ENCODE data around the gene HNRNPLL. TPM values are rescaled to one million over a fixed set of nuclear protein-coding genes. Genes with fewer than 3 reads are reported as not detected.
"Not testable (repeated sequence)": the region's sequence is repeated elsewhere in the genome, so short reads cannot be mapped to it uniquely, and the experiment has no call there.

Gene HNRNPLL
- total RNA-seq, 2 experiments from 2014 or later = 7.6 to 47.9 TPM

DNA sequence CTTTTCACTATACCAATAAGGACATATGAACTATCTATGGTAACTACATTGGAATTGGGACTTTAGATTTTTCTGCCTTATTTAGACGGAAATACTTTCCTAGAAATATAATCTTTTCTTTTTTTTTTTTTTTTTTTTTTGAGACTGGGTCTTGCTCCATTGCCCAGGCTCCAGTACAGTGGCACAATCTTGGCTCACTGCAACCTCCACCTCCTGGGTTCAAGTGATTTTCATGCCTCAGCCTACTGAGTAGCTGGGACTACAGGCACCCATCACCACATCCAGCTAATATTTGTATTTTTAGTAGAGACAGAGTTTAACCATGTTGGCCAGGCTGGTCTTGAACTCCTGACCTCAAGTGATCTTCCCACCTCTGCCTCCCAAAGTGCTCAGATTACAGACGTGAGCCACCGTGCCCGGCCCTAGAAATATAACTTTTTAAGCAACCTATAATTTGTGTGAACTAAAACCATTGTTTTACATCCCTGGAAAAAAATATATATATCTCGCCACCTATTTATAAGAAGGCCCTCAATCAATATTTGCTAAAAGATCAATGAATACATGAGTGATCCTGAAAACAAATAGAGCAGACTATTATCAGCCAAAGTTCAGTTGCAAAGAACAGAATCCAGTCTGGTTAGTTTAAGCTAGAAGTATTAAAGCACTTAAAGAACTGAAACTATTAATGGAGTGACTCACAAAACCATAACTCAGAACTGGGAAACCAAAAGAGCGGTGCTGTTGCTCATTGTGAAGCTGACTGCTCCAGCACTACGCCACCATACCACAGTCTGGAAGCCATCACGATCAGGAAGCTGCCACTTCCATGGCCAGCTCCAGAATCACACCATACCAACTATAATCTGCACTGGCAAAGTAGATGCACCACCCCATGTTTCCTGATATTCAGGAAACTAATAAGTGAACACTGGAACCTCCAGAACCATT lies 8.4 kb upstream of the HNRNPLL start:
- Histone ChIP-seq H4K20me1 (ENCODE audit: insufficient read depth, low read length) (no peaks in the 10 kb centered on the region), H3K79me2 (ENCODE audit: insufficient read depth, low read depth, low read length) (no peaks in the 10 kb centered on the region), H3K36me3 (ENCODE audit: insufficient read depth, low read length) (no peaks in the 10 kb centered on the region; the same call in 1 of the 2 replicates), H3K9me2 (ENCODE audit: insufficient read depth, low read length) (no peaks in the 10 kb centered on the region), H3K4me2 (ENCODE audit: low read length) (no peak overlapping the region), H3K4me3 (ENCODE audit: low read depth, low read length, poor library complexity, severe bottlenecking) (no peak overlapping the region), H3K9me3 (ENCODE audit: low read length) (peaks cover 17% of the 10 kb centered on the region; the same call in 1 of the 2 replicates), H3K27ac (ENCODE audit: low read depth, low read length, poor library complexity, severe bottlenecking) (no peak overlapping the region), H3K4me1 (ENCODE audit: insufficient read depth, low read length, poor library complexity, severe bottlenecking) (peaks cover 22% of the 10 kb centered on the region), H2AFZ (ENCODE audit: low read length) (no peak overlapping the region)
- DNase-seq (ENCODE audit: low spot score) = no peak
- intact Hi-C loops (cut with micrococcal nuclease; ENCODE audit: unreplicated experiment) = no loop called here
- ChIA-PET CTCF (ENCODE audit: unreplicated experiment) (no interaction called here), POLR2A (interaction anchor here (0.6 to 1.4 kb wide), 7 partner anchors 13 to 64 kb away, joined by 3 to 6 read pairs (median 3); partner anchors contain the start of gene GALM)
- TF ChIP-seq EZH2phosphoT487 (IDR thresholded peaks at IDR 0.05; ENCODE audit: borderline replicate concordance, low read depth, low read length) = no peak
- TF ChIP-seq, protein P1, sequence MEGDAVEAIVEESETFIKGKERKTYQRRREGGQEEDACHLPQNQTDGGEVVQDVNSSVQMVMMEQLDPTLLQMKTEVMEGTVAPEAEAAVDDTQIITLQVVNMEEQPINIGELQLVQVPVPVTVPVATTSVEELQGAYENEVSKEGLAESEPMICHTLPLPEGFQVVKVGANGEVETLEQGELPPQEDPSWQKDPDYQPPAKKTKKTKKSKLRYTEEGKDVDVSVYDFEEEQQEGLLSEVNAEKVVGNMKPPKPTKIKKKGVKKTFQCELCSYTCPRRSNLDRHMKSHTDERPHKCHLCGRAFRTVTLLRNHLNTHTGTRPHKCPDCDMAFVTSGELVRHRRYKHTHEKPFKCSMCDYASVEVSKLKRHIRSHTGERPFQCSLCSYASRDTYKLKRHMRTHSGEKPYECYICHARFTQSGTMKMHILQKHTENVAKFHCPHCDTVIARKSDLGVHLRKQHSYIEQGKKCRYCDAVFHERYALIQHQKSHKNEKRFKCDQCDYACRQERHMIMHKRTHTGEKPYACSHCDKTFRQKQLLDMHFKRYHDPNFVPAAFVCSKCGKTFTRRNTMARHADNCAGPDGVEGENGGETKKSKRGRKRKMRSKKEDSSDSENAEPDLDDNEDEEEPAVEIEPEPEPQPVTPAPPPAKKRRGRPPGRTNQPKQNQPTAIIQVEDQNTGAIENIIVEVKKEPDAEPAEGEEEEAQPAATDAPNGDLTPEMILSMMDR (conservative IDR thresholded peaks at IDR 0.05; ENCODE audit: low read length) = no peak
- no TSS peak for BruUV-seq (replicated peaks)

DNA sequence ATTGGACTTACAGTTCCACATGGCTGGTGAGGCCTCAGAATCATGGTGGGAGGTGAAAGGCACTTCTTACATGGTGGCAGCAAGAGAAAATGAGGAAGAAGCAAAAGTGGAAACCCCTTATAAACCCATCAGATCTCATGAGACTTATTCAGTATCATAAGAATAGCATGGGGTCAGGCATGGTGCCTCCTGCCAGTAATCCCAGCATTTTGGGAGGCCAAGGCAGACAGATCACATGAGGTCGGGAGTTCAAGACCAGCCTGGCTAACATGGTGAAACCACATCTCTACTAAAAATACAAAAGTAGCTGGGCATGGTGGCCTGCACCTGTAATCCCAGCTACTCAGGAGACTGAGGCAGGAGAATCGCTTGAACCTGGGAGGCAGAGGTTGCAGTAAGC lies 6.5 kb upstream of the HNRNPLL start:
- POLR2A ChIA-PET = interaction anchor here (0.7 to 1.6 kb wide), 5 partner anchors 10 to 661 kb away, joined by 3 to 8 read pairs (median 4); no protein-coding TSS in a partner anchor
- H3K4me1 ChIP-seq (ENCODE audit: insufficient read depth, low read length, poor library complexity, severe bottlenecking) = peaks cover 41% of the 10 kb centered on the region

DNA sequence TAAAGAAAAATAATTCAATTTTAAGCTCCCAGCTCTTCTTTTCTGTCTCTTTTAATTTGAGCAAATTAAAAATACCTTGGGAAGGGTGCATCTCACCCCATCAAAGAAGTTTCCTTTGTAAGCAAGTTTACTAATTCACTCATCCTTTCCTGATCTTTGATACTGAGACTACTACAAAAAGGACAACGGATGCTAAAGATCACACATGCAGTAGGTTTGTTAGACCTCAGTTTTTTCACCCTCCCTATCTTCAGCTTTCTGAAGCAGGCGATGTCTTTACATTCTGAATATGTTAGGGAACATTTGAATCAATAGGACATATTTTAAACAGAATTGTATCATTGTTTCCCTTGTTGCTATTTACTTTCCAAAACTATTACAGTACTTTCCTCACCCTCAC lies 6.0 kb upstream of the HNRNPLL start:
- Histone ChIP-seq H3K36me3 (ENCODE audit: insufficient read depth, low read length) (no peaks in the 10 kb centered on the region; the same call in 1 of the 2 replicates), H3K4me3 (ENCODE audit: low read depth, low read length, poor library complexity, severe bottlenecking) (no peak overlapping the region), H3K4me1 (ENCODE audit: insufficient read depth, low read length, poor library complexity, severe bottlenecking) (peaks cover 46% of the 10 kb centered on the region), H3K79me2 (ENCODE audit: insufficient read depth, low read depth, low read length) (no peaks in the 10 kb centered on the region), H3K27ac (ENCODE audit: low read depth, low read length, poor library complexity, severe bottlenecking) (no peak overlapping the region), H4K20me1 (ENCODE audit: insufficient read depth, low read length) (no peaks in the 10 kb centered on the region), H3K9me3 (ENCODE audit: low read length) (peaks cover 17% of the 10 kb centered on the region; the same call in 1 of the 2 replicates), H2AFZ (ENCODE audit: low read length) (no peak overlapping the region), H3K4me2 (ENCODE audit: low read length) (no peak overlapping the region), H3K9me2 (ENCODE audit: insufficient read depth, low read length) (no peaks in the 10 kb centered on the region)
- ChIA-PET CTCF (ENCODE audit: unreplicated experiment) (no interaction called here), POLR2A (interaction anchor here (0.7 to 1.7 kb wide), 3 partner anchors 8 to 661 kb away, joined by 4 to 8 read pairs (median 7); no protein-coding TSS in a partner anchor)
- no peak for TF ChIP-seq EZH2phosphoT487 (IDR thresholded peaks at IDR 0.05; ENCODE audit: borderline replicate concordance, low read depth, low read length)
- TF ChIP-seq, protein P1 (conservative IDR thresholded peaks at IDR 0.05; ENCODE audit: low read length) = no peak
- intact Hi-C loops (cut with micrococcal nuclease; ENCODE audit: unreplicated experiment) = loop anchor here (2.0 to 5.0 kb wide), 3 partner anchors 14 to 201 kb away; no protein-coding TSS in a partner anchor
- no peak for DNase-seq (ENCODE audit: low spot score)
- BruUV-seq (replicated peaks) = no TSS peak

More for the DNA sequence above, 6.5 kb upstream of the HNRNPLL start:
- H3K36me3 ChIP-seq (ENCODE audit: insufficient read depth, low read length); H4K20me1 ChIP-seq (ENCODE audit: insufficient read depth, low read length); H3K79me2 ChIP-seq (ENCODE audit: insufficient read depth, low read depth, low read length); H3K9me2 ChIP-seq (ENCODE audit: insufficient read depth, low read length); DNase-seq (ENCODE audit: low spot score); H2AFZ ChIP-seq (ENCODE audit: low read length); H3K4me3 ChIP-seq (ENCODE audit: low read depth, low read length, poor library complexity, severe bottlenecking); H3K4me2 ChIP-seq (ENCODE audit: low read length); H3K27ac ChIP-seq (ENCODE audit: low read depth, low read length, poor library complexity, severe bottlenecking); CTCF ChIA-PET (ENCODE audit: unreplicated experiment); BruUV-seq (replicated peaks): not testable (repeated sequence)
- intact Hi-C loops (cut with micrococcal nuclease; ENCODE audit: unreplicated experiment) = loop anchor here (2.0 to 5.0 kb wide), 3 partner anchors 14 to 202 kb away; no protein-coding TSS in a partner anchor
- peaks cover 17% of the 10 kb centered on the region; the same call in 1 of the 2 replicates for H3K9me3 ChIP-seq (ENCODE audit: low read length)
